HG02885 (cell line): ENCODE measurements around the gene ITSN2.
A peak's percentile ranks its signal among the peaks of the same experiment; 100 is the strongest.
"Not testable (repeated sequence)": the region's sequence is repeated elsewhere in the genome, so short reads cannot be mapped to it uniquely, and the experiment has no call there.

Experiments
- ATAC-seq: cut with Tn5 transposase; IDR thresholded peaks from one replicate; pipeline ENCODE4 v1.9.1; 2021; ENCODE audit warnings: mild to moderate bottlenecking; ENCODE audit not compliant: unreplicated experiment, poor library complexity

ITSN2 gene

GRCh38 chr2:24365051-24365450 is 4.7 kb upstream of the ITSN2 start:
- no peak for ATAC-seq

- no peak for ATAC-seq
Measured at GRCh38 chr2:24363301-24363700, 3.0 kb upstream of the ITSN2 start.

GRCh38 chr2:24362253-24362652 is 1.9 kb upstream of the ITSN2 start:
- no peak for ATAC-seq

- no peak for ATAC-seq
Measured at GRCh38 chr2:24360963-24361330, 611 bp upstream of the ITSN2 start.

- peak; percentile 8 for ATAC-seq
Measured at GRCh38 chr2:24359129-24360049, 947 bp downstream of the ITSN2 start.

GRCh38 chr2:24357767-24358166 is 2.6 kb downstream of the ITSN2 start:
- not testable (repeated sequence) for ATAC-seq

GRCh38 chr2:24357115-24357514 is 3.2 kb downstream of the ITSN2 start:
- not testable (repeated sequence) for ATAC-seq

GRCh38 chr2:24354957-24355356 is 5.4 kb downstream of the ITSN2 start:
- peak; percentile 44 for ATAC-seq

GRCh38 chr2:24354395-24354794 is 5.9 kb downstream of the ITSN2 start:
- no peak for ATAC-seq

GRCh38 chr2:24353973-24354372 is 6.4 kb downstream of the ITSN2 start:
- ATAC-seq = no peak

GRCh38 chr2:24353364-24353763 is 7.0 kb downstream of the ITSN2 start:
- ATAC-seq = no peak

GRCh38 chr2:24352664-24353063 is 7.7 kb downstream of the ITSN2 start:
- ATAC-seq = no peak

GRCh38 chr2:24351981-24352380 is 8.4 kb downstream of the ITSN2 start:
- ATAC-seq = no peak

GRCh38 chr2:24351627-24351938 is 8.8 kb downstream of the ITSN2 start:
- no peak for ATAC-seq

GRCh38 chr2:24350826-24351626 is 9.3 kb downstream of the ITSN2 start:
- ATAC-seq = no peak

GRCh38 chr2:24349097-24349496 is 11.2 kb downstream of the ITSN2 start:
- ATAC-seq = no peak

- no peak for ATAC-seq
Measured at GRCh38 chr2:24345937-24346336, 14.4 kb downstream of the ITSN2 start.

- ATAC-seq = peak; percentile 56
Measured at GRCh38 chr2:24343225-24343882, 17.0 kb downstream of the ITSN2 start.

- ATAC-seq = peak; percentile 52
Measured at GRCh38 chr2:24342110-24342910, 18.0 kb downstream of the ITSN2 start.

- no peak for ATAC-seq
Measured at GRCh38 chr2:24339856-24340262, 20.5 kb downstream of the ITSN2 start.
